ENCODE data around the gene CCR5.

CCR5 gene

GRCh38 chr3:46353647-46354410, 16.9 kb upstream of the CCR5 start, which contains the start of gene CCR2:
Gene CCR2 (plus strand): TSS chr3:46354111. CDS start chr3:46357528, 3,417 bp downstream.
- no peak for TF ChIP-seq CTCF (IDR thresholded peaks at IDR 0.05; ENCODE audit: insufficient read depth, low read length, poor library complexity, severe bottlenecking)
- no peak for DNase-seq (ENCODE audit: extremely low read depth, insufficient read length)
- H3K27me3 ChIP-seq (replicated peaks; ENCODE audit: control insufficient read depth, insufficient read depth, low read length) = no peaks in the 10 kb centered on the region
- H3K4me3 ChIP-seq (replicated peaks; ENCODE audit: low read depth, low read length) = no peak within 1 kb of the TSS
- H3K36me3 ChIP-seq (ENCODE audit: control insufficient read depth, insufficient read depth, low read length) = no peaks in the 10 kb centered on the region

- Histone ChIP-seq H3K27me3 (replicated peaks; ENCODE audit: control insufficient read depth, insufficient read depth, low read length) (no peaks in the 10 kb centered on the region), H3K36me3 (ENCODE audit: control insufficient read depth, insufficient read depth, low read length) (no peaks in the 10 kb centered on the region), H3K4me3 (replicated peaks; ENCODE audit: low read depth, low read length) (no peak overlapping the region)
- DNase-seq (ENCODE audit: extremely low read depth, insufficient read length) = no peak
- TF ChIP-seq CTCF (IDR thresholded peaks at IDR 0.05; ENCODE audit: insufficient read depth, low read length, poor library complexity, severe bottlenecking) = no peak
Observed at GRCh38 chr3:46354478-46354877, 16.3 kb upstream of the CCR5 start.

- TF ChIP-seq CTCF (IDR thresholded peaks at IDR 0.05; ENCODE audit: insufficient read depth, low read length, poor library complexity, severe bottlenecking) = no peak
- H3K4me3 ChIP-seq (replicated peaks; ENCODE audit: low read depth, low read length) = no peak overlapping the region
- no peaks in the 10 kb centered on the region for H3K27me3 ChIP-seq (replicated peaks; ENCODE audit: control insufficient read depth, insufficient read depth, low read length)
- DNase-seq (ENCODE audit: extremely low read depth, insufficient read length) = no peak
- no peaks in the 10 kb centered on the region for H3K36me3 ChIP-seq (ENCODE audit: control insufficient read depth, insufficient read depth, low read length)
Observed at GRCh38 chr3:46354984-46355383, 15.8 kb upstream of the CCR5 start.

GRCh38 chr3:46356276-46356675, 14.5 kb upstream of the CCR5 start:
- no peak for DNase-seq (ENCODE audit: extremely low read depth, insufficient read length)
- H3K27me3 ChIP-seq (replicated peaks; ENCODE audit: control insufficient read depth, insufficient read depth, low read length) = no peaks in the 10 kb centered on the region
- no peak for TF ChIP-seq CTCF (IDR thresholded peaks at IDR 0.05; ENCODE audit: insufficient read depth, low read length, poor library complexity, severe bottlenecking)
- H3K4me3 ChIP-seq (replicated peaks; ENCODE audit: low read depth, low read length) = no peak overlapping the region
- H3K36me3 ChIP-seq (ENCODE audit: control insufficient read depth, insufficient read depth, low read length) = no peaks in the 10 kb centered on the region

- H3K36me3 ChIP-seq (ENCODE audit: control insufficient read depth, insufficient read depth, low read length) = no peaks in the 10 kb centered on the region
- H3K4me3 ChIP-seq (replicated peaks; ENCODE audit: low read depth, low read length) = no peak overlapping the region
- H3K27me3 ChIP-seq (replicated peaks; ENCODE audit: control insufficient read depth, insufficient read depth, low read length) = no peaks in the 10 kb centered on the region
- no peak for TF ChIP-seq CTCF (IDR thresholded peaks at IDR 0.05; ENCODE audit: insufficient read depth, low read length, poor library complexity, severe bottlenecking)
- no peak for DNase-seq (ENCODE audit: extremely low read depth, insufficient read length)
Observed at GRCh38 chr3:46356909-46357308, 13.8 kb upstream of the CCR5 start.

Measured in GM06990 (cell line).